Measurements from ENCODE around the gene VPS35L.

Gene VPS35L

GRCh38 chr16:19589106-19589505 is 33.6 kb downstream of the VPS35L start:
- DNase-seq (ENCODE audit: low read depth in 2 of 2, low spot score in 1 of 2): no peak

- no peak for DNase-seq (ENCODE audit: low read depth in 2 of 2, low spot score in 1 of 2)
Observed at GRCh38 chr16:19589771-19590302, 34.3 kb downstream of the VPS35L start.

DNA sequence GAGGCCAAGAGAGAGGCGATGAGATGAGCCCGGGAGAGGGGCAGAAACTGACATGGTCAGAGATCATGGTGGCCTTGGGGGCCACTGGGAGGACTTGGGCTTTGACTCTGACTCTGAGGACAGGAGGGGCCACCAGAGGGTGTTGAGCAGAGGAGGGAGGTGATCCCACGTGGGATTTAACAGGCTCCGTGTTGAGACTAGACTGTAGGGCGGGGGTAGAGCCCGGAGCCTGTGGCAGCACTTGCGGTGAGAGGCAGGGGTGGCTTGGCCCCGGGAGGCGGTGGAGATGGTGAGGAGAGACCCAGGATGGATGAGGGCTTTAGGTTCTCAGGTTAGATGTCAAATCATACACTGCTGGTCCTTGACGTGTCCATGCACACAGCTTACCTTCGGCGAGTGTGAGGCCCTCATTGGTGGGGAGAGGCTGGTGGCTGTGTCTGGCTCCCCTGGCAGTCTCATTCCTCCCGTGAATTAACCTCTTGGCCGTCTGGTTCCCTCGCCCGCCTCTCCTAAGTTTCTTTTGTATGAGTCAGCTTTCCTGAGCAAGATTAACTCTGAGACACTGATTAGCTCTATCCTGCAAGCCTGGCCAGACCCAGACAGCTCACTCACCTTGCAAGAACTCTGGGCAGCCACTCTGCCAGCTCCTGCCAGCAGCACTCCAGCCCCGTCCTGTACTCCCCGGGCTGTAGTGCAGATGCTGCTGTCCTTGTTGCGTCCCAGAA is 39.7 kb downstream of the VPS35L start:
- no peak for DNase-seq (ENCODE audit: low read depth in 2 of 2, low spot score in 1 of 2)

DNA sequence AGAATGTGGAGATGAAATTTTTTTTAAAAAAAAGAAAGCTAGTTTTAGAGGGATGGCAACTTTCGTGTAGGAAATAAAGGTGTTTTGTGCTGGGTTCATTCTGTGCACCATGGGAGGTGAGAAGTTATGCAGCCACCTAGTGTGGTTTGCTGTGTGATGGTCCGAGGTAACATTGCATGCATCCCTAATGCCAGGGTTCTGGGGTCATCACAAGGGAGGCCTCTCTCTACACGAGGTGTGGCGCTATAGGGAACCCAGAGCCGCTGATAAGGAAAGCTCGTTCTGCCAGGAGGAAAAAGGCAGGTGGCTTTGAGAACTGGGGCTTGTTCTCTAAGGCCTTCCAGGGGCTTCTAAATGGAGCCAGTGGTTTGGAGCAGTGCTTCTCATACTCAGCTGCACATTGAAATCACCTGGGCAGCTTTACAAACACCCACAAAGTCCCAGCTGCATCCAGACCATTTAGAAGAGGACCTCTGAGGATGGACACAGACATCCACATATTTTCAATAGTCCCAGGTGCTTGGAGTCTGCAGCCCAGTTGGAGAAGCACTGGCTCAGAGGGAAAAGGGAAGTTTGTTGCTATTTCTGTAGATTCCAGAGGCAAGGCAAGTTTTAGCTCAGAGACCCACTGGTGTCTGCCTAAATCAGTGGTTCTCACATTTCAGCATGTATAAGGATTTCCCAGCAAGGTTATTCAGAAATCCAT is 43.5 kb downstream of the VPS35L start:
- no peak for DNase-seq (ENCODE audit: low read depth in 2 of 2, low spot score in 1 of 2)

DNA sequence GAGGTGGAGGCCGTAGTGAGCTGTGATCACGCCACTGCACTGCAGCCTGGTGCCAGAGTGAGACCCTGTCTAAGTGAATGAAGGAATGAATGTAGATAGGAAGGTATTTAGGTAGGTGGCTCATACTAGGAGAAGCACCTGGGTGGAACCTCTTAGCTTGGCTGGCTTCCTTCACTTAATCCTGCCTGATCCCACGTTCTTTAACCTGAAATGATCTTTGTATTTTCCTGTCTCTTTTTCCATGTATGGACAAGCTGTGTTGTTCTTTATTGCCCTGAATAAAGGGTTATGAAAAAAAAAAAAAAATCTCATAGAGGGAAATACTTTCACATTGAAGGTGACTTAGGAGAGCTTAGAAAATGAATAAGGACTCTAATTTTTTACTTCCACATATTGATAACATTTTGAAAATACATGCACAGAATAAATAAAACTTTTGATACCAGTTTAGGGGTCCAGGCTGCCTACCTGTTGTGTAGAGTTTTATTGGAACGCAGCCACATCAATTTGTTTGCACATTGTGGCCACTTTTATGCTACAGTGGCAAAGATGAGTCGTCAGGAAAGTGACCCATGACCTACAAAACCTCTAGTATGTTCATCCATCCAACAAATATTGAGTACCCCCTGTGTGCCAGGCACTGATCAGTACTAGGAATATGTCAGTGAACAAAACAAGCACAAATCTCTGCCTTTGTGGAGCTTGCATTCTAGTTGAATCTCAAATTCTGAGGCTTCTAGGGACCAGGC is 44.6 kb downstream of the VPS35L start:
- no peak for DNase-seq (ENCODE audit: low read depth in 2 of 2, low spot score in 1 of 2)

- no peak for DNase-seq (ENCODE audit: low read depth in 2 of 2, low spot score in 1 of 2)
Observed at GRCh38 chr16:19601083-19601976, 45.8 kb downstream of the VPS35L start.

DNA sequence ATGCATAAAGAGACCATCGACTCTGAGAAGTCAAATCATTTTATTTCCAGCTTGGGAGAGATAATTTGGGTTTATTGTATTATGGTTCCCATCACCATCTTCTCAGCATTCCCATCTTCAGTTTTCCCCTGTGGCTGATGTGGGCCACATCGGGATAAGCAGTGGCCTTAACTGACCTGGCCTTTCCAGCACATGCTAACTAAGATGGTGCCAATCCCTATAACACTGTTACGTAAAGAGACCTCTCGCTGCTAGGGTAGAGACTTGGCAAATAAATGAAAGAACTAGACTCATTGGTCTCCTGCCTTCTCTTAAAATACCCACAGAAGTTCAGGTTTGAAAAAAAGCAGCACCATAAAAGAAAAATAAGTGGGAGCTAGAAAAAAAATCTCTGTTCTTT is 49.4 kb downstream of the VPS35L start:
- no peak for DNase-seq (ENCODE audit: low read depth in 2 of 2, low spot score in 1 of 2)

- no peak for DNase-seq (ENCODE audit: low read depth in 2 of 2, low spot score in 1 of 2)
Observed at GRCh38 chr16:19605701-19606100, 50.2 kb downstream of the VPS35L start.

DNA sequence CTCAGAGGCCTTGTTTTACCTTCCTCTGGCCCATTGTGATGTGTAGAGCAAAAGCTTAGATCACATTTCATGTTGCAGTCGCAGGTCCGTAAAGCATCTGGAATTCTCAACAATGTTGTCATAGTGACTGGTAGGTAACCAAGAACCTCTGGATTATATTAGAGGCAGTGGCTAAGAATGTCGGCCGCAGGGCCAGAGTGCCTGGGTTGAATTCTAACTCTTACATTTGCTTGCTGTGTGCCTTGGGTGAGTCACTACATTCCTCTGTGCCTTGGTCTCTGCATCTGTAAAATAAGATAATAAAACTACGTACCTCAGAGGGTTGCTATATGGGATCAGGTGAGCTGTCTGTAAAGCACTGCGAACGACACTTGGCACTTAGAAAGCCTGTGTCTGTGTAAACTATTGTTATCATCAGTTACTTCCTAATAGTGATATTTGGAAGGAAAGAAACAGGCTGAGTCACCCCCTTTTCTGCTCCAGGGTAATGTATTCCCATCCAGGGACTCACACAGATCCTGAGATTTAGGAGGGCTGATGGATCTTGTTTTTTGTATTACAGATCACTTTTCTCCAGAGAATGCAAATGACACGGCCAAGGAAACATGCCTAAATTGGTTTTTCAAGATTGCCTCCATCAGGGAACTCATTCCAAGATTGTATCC is 52.2 kb downstream of the VPS35L start:
- DNase-seq (ENCODE audit: low read depth in 2 of 2, low spot score in 1 of 2): no peak

DNA sequence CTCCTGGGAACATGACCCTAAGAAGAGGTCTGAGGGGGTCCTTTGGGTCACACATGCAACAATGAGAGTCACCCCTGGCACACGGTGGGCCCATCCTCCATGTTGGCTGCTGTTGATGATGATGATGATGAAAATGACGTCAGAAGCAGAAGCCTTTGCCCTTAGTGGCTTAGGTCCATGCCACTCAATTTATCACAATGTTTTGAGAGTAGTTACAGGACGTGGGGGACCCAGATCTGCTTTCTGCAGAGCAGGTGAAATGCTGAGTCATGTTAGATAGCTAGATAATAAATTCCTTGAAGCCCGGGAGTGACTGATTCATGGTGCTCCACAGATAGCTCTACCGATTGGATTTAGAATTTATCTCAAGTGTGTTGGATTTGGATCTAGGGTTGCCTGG is 53.9 kb downstream of the VPS35L start:
- DNase-seq (ENCODE audit: low read depth in 2 of 2, low spot score in 1 of 2): no peak

DNA sequence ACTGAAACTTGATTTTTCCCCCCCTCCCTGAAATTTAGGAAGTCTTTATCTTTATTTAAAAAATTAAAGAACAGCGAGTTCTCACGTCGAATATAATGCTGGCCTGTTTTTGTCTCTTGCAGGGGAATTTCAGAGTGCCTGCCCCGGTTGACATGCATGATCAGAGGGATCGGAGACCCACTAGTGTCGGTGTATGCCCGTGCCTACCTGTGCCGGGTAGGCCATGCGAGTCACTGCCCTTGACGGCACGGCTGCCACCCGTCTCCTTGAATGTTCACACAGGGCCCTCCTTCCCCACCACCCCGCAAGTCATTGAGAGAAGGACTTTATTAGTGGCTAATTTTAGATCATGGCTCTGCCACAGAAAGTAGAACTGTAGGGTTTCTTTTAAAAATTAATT is 54.7 kb downstream of the VPS35L start:
- no peak for DNase-seq (ENCODE audit: low read depth in 2 of 2, low spot score in 1 of 2)

- no peak for DNase-seq (ENCODE audit: low read depth in 2 of 2, low spot score in 1 of 2)
Observed at GRCh38 chr16:19613834-19614233, 58.3 kb downstream of the VPS35L start.

DNA sequence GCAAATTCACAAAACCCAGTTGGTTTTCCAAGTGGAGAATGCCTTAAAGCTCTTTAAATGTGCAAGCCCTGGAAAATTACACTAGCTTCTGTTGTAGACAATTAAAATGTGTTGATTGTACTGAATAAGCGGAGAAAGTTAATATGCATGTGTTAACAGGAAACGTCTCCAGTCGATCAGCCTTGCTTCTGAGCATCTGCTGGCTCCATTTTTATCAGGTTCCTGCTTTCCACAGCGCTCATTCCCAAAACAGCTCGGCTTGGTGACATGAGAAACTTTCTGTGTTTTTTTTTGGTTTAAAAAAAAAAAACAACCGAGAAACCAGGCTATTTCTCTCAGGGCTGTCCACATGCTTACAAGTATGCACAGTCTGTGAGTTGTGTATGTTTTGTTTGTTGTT is 60.7 kb downstream of the VPS35L start:
- DNase-seq (ENCODE audit: low read depth in 2 of 2, low spot score in 1 of 2): no peak

DNA sequence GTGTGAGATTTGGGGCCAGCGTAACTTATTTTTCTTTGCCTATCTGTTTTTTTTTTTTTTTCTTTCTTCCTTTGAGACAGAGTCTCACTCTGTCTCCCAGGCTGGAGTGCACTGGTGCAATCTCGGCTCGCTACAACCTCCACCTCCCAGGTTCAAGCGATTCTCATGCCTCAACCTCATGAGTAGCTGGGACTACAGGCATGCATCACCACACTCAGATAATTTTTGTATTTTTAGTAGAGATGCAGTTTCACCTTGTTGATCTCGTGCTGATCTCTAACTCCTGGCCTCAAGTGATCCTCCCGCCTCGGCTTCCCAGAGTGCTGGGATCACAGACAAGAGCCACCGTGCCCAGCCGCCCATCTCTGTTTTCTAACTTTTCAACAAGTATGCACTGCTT is 63.4 kb downstream of the VPS35L start:
- DNase-seq (ENCODE audit: low read depth in 2 of 2, low spot score in 1 of 2): no peak

DNA sequence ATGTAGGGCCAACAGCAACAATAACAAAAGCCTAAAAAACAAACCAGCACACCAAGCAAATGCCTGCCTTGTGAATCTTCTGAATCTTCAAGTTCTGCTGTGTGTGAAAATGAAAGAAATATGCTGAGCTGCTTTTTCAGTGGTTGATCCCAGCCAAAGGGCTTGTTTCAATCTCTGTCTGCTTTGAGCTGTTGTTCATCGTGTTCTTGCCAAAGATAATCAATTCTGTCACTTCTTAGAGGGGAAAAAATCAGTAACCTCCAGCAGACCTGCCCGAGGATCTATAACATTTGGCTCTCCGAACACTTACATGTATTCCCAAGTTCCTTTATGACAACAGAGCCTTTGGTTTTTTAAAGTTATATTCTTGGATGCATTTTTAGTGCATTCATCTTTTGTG is 65.9 kb downstream of the VPS35L start:
- DNase-seq (ENCODE audit: low read depth in 2 of 2, low spot score in 1 of 2): no peak

DNA sequence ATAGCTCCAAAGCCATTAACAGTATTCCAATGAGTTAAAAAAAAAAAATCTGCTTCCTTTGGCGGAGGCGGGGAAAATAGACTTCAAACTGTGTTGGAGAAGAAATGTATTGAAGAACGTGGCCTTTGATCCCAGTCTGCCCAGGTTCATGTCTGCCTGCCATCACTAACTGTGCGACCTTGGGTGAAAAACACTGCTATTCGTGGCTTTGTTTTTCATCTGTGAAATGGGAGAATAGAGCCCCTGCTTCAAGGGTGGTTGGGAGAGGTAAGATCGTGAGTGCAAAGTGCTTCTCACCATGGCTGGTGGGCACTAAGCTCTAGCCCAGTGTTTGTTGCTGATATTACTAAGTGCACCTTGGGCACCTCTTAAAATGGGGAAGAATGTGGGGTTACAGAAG is 69.5 kb downstream of the VPS35L start:
- DNase-seq (ENCODE audit: low read depth in 2 of 2, low spot score in 1 of 2): no peak

DNA sequence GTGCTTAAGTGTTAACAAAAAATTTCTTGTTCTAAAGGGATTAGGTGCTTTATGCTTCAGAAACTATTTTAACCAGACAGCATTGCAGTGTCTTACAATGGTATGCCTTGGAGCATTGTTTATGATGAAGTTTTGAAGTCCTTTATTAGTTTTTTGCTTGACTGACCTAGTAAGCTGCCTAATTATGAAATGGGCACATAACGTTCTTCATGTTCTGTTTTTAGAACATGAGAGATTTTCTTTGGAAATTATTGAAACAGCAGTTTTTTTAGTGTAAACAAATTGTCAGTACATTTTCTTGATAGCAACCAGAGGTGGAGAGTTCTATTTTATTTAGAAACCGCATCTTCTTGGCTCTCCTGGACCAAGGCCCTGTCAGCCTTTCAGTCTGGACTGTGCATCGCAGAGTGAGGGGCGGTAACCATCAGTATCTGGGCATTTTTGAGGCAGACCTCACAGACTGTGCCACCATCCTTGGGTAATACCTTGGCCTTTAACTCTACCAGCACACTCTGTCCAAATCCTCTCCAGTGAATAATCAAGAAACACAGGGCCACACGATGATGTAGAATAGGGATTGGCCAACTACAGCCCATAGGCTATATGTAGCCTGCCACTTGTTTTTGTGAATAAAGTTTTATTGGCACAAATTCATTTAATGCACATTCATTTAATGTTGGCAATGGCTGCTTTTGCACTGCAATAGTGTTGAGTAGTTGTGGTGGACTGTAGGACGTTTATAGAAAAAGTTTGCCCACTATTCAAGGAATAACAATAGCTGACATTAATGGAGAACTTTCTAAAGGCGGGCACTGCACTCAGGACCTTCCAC is 81.1 kb downstream of the VPS35L start:
- no peak for DNase-seq (ENCODE audit: low read depth in 2 of 2, low spot score in 1 of 2)

DNA sequence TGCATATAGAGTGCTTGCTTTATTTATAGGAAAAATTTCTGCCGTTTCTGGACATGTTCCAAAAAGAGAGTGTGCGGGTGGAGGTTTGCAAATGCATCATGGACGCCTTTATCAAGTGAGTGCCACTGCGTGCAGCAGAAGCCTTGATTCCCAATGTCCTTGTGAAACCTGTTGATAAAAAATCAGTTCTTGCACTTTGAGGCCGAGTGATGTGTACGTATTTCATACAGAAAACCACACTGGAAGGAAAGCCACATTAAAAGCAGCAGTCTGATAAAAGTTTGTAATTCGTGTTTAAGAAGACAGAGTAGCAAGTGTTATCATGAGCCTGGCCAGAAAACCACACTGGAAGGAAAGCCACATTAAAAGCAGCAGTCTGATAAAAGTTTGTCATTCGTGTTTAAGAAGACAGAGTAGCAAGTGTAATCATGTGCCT is 84.5 kb downstream of the VPS35L start:
- DNase-seq (ENCODE audit: low read depth in 2 of 2, low spot score in 1 of 2): no peak

DNA sequence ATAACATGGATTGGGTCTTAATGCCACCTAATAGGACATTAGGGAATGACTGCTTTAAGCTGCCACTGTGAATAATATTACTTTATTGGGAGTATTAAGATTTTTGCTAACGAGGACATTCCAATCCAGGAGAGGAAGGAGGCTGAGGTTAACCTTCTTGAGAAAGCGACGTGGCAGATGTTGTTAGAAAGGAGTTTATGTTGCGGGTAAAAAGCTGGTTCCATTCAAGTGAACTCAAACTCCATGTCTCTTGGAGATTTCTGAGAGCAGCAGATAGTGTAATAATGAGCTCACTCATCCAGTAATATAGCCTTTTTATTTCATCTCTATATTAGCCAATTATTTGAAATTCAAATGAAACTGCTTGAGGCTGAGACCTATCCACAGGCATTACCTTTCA is 87.0 kb downstream of the VPS35L start:
- DNase-seq (ENCODE audit: low read depth in 2 of 2, low spot score in 1 of 2): no peak
